PC-3 (cell line): ENCODE data around the gene ACSL4. TPM values are rescaled to one million over a fixed set of nuclear protein-coding genes. Genes with fewer than 3 reads are reported as not detected.
"Not testable (repeated sequence)": the region's sequence is repeated elsewhere in the genome, so short reads cannot be mapped to it uniquely, and the experiment has no call there.

Source experiments
- ATAC-seq: fragments of 200-7000 bp; cut with Tn5 transposase; 2 replicates; pipeline ENCODE4 v1.9.1; 2020; ENCODE audit warnings: mild to moderate bottlenecking, moderate library complexity
- BruUV-seq: library from RNA; stranded (reverse); fragments of 400-500 nt; replicated peaks from 2 replicates; lab custom pipeline; 2021; lab: Mats Ljungman, UMichigan
- CTCF ChIA-PET: fragments of 300-600 bp; sonication (Branson Sonifier 250); formaldehyde crosslinking; loops from one replicate; lab custom pipeline; 2022; ENCODE audit warnings: antibody characterized with exemption; lab: Charles Lee
- POLR2A ChIA-PET: fragments of 300-600 bp; sonication (Branson Sonifier 250); formaldehyde crosslinking; loops from one replicate; lab custom pipeline; 2022; ENCODE audit warnings: antibody characterized with exemption; ENCODE audit not compliant: unreplicated experiment; lab: Charles Lee
- DNase-seq: peaks from one replicate; pipeline ENCODE4 v3.0.0-alpha.2; 2015
- H2AFZ ChIP-seq: fragments of 300-600 bp; sonication (generic); 2 replicates; pipeline ENCODE4 v1.6.0; 2016; ENCODE audit warnings: antibody characterized with exemption, low read length
- H3F3A ChIP-seq: fragments of 300-600 bp; sonication (generic); one replicate; pipeline ENCODE4 v1.6.0; 2017; ENCODE audit warnings: antibody characterized with exemption, low read length, control low read depth, mild to moderate bottlenecking; ENCODE audit not compliant: unreplicated experiment
- H3K27ac ChIP-seq: fragments of 300-600 bp; sonication (generic); 2 replicates; pipeline ENCODE4 v1.5.1; 2016; ENCODE audit warnings: mild to moderate bottlenecking, low read length
- H3K27me3 ChIP-seq: fragments of 300-600 bp; sonication (generic); 2 replicates; pipeline ENCODE4 v1.6.1; 2016; ENCODE audit warnings: low read length, mixed read lengths
- H3K36me3 ChIP-seq: fragments of 300-600 bp; sonication (generic); 2 replicates; pipeline ENCODE4 v1.6.1; 2016; ENCODE audit warnings: low read depth, mixed run types, low read length, mixed read lengths
- H3K4me1 ChIP-seq: fragments of 300-600 bp; sonication (generic); 2 replicates; pipeline ENCODE4 v1.5.1; 2016; ENCODE audit warnings: low read length; ENCODE audit not compliant: insufficient read depth
- H3K4me2 ChIP-seq: fragments of 300-600 bp; sonication (generic); 2 replicates; pipeline ENCODE4 v1.6.0; 2016; ENCODE audit warnings: low read length
- H3K4me3 ChIP-seq: fragments of 300-600 bp; sonication (generic); 2 replicates; pipeline ENCODE4 v1.5.1; 2016; ENCODE audit warnings: mild to moderate bottlenecking, low read length, mixed read lengths
- H3K79me2 ChIP-seq: fragments of 300-600 bp; sonication (generic); 2 replicates; pipeline ENCODE4 v1.6.1; 2017; ENCODE audit warnings: low read length, mixed read lengths
- H3K9ac ChIP-seq: fragments of 300-600 bp; sonication (generic); 2 replicates; pipeline ENCODE4 v1.6.0; 2016; ENCODE audit warnings: mild to moderate bottlenecking, low read length
- H3K9me2 ChIP-seq: fragments of 300-600 bp; sonication (generic); replicated peaks from 2 replicates; pipeline ENCODE4 v1.6.1; 2016; ENCODE audit warnings: mixed run types, low read length, mixed read lengths
- H3K9me3 ChIP-seq: fragments of 300-600 bp; sonication (generic); 2 replicates; pipeline ENCODE4 v1.6.1; 2016; ENCODE audit warnings: low read length, mixed read lengths
- H4K20me1 ChIP-seq: fragments of 300-600 bp; sonication (generic); 2 replicates; pipeline ENCODE4 v1.6.1; 2016; ENCODE audit warnings: low read length, mixed read lengths
- CTCF ChIP-seq: fragments of 300-600 bp; sonication (generic); conservative IDR thresholded peaks from 2 replicates; pipeline ENCODE4 v1.5.1; 2017; ENCODE audit warnings: antibody characterized with exemption, low read depth, mild to moderate bottlenecking, low read length
- EZH2 ChIP-seq: fragments of 300-600 bp; sonication (generic); IDR thresholded peaks from one replicate; pipeline ENCODE4 v1.6.1; 2017; ENCODE audit warnings: antibody characterized with exemption, mild to moderate bottlenecking, low read length; ENCODE audit not compliant: unreplicated experiment
- EZH2phosphoT487 ChIP-seq: fragments of 300-600 bp; sonication (generic); IDR thresholded peaks from 2 replicates; pipeline ENCODE4 v1.6.1; 2018; ENCODE audit warnings: mild to moderate bottlenecking, antibody characterized with exemption, low read length, borderline replicate concordance
- intact Hi-C: fragments of 100-400 bp; cut with micrococcal nuclease; formaldehyde crosslinking; loops from 2 replicates; pipeline ENCODE4 v1.9.0; 2023
- total RNA-seq: library from RNA; depleted of rRNA; stranded (reverse); fragments of >200 nt; gene quantifications from 2 replicates; pipeline ENCODE4 v1.2.3, GENCODE V29; 2014

ACSL4 gene
- total RNA-seq, 1 experiment from 2014 or later = 41.7 TPM

- no peaks in the 10 kb centered on the region for H4K20me1 ChIP-seq
- no peaks in the 10 kb centered on the region for H3K9me3 ChIP-seq
- TF ChIP-seq CTCF = no peak
- TF ChIP-seq EZH2phosphoT487 = no peak
- no peak overlapping the region for H3K27ac ChIP-seq
- H3K9me2 ChIP-seq = no peaks in the 10 kb centered on the region
- no peak overlapping the region for H3K4me2 ChIP-seq
- H3F3A ChIP-seq = no peaks in the 10 kb centered on the region
- intact Hi-C loops = no loop called here
- no peak overlapping the region for H3K9ac ChIP-seq
- H3K4me3 ChIP-seq = no peak overlapping the region
- H3K79me2 ChIP-seq = no peaks in the 10 kb centered on the region
- BruUV-seq = no TSS peak
- ChIA-PET CTCF (no interaction called here), POLR2A (no interaction called here)
- no peak overlapping the region for H2AFZ ChIP-seq
- no peak for DNase-seq
- peaks cover 4% of the 10 kb centered on the region; the same call in 1 of the 2 replicates for H3K36me3 ChIP-seq
- H3K4me1 ChIP-seq = no peaks in the 10 kb centered on the region
- H3K27me3 ChIP-seq = no peaks in the 10 kb centered on the region
- ATAC-seq = no peak
Measured at GRCh38 chrX:109656774-109657173, 76.3 kb downstream of the ACSL4 start.

- BruUV-seq = no TSS peak
- DNase-seq (no peak), ATAC-seq (no peak)
- TF ChIP-seq EZH2 (no peak), EZH2phosphoT487 (no peak), CTCF (no peak)
- Histone ChIP-seq H4K20me1 (no peaks in the 10 kb centered on the region), H3K9ac (no peak overlapping the region), H3K79me2 (no peaks in the 10 kb centered on the region), H3K4me2 (no peak overlapping the region), H3K27ac (no peak overlapping the region), H3K4me3 (no peak overlapping the region), H3F3A (no peaks in the 10 kb centered on the region), H3K36me3 (peaks cover 4% of the 10 kb centered on the region; the same call in 1 of the 2 replicates), H3K27me3 (no peaks in the 10 kb centered on the region), H3K9me3 (no peaks in the 10 kb centered on the region), H3K4me1 (no peaks in the 10 kb centered on the region), H2AFZ (no peak overlapping the region), H3K9me2 (no peaks in the 10 kb centered on the region)
- ChIA-PET CTCF (no interaction called here), POLR2A (no interaction called here)
- intact Hi-C loops = no loop called here
Measured at GRCh38 chrX:109655502-109656201, 77.4 kb downstream of the ACSL4 start.

- no peaks in the 10 kb centered on the region for H3F3A ChIP-seq
- no peak overlapping the region for H3K27ac ChIP-seq
- no TSS peak for BruUV-seq
- no peaks in the 10 kb centered on the region for H3K9me3 ChIP-seq
- CTCF ChIA-PET = no interaction called here
- no peak overlapping the region for H3K9ac ChIP-seq
- H2AFZ ChIP-seq = no peak overlapping the region
- no peaks in the 10 kb centered on the region for H3K4me1 ChIP-seq
- no peaks in the 10 kb centered on the region for H3K79me2 ChIP-seq
- H3K36me3 ChIP-seq = peaks cover 4% of the 10 kb centered on the region; the same call in 1 of the 2 replicates
- no peak for ATAC-seq
- POLR2A ChIA-PET = no interaction called here
- no peak for DNase-seq
- no peak overlapping the region for H3K4me2 ChIP-seq
- H3K4me3 ChIP-seq = no peak overlapping the region
- no peaks in the 10 kb centered on the region for H3K9me2 ChIP-seq
- no peak for TF ChIP-seq CTCF
- TF ChIP-seq EZH2phosphoT487 = no peak
- TF ChIP-seq EZH2 = no peak
- no peaks in the 10 kb centered on the region for H3K27me3 ChIP-seq
- intact Hi-C loops = no loop called here
- H4K20me1 ChIP-seq = no peaks in the 10 kb centered on the region
Measured at GRCh38 chrX:109654516-109655109, 78.4 kb downstream of the ACSL4 start.

- BruUV-seq, DNase-seq, CTCF ChIA-PET, POLR2A ChIA-PET, H3K9me2 ChIP-seq, H2AFZ ChIP-seq, H3K79me2 ChIP-seq, H4K20me1 ChIP-seq, H3K9ac ChIP-seq, H3K27me3 ChIP-seq, H3K4me2 ChIP-seq, H3K27ac ChIP-seq, ATAC-seq, H3F3A ChIP-seq, H3K9me3 ChIP-seq, intact Hi-C loops, H3K4me3 ChIP-seq, H3K4me1 ChIP-seq, H3K36me3 ChIP-seq: not testable (repeated sequence)
Measured at GRCh38 chrX:109644671-109645070, 88.4 kb downstream of the ACSL4 start.
